NB4 (cell line): ENCODE data around the gene BTBD16.

Experiments used
- CTCF ChIP-seq: IDR thresholded peaks from one replicate; pipeline ENCODE4 v1.5.1; 2012; ENCODE audit warnings: low read depth, low read length
- MAX ChIP-seq: IDR thresholded peaks from 2 replicates; pipeline ENCODE4 v1.6.1; 2011; ENCODE audit warnings: low read depth, low read length
- MYC ChIP-seq: IDR thresholded peaks from 2 replicates; pipeline ENCODE4 v1.6.1; 2011; ENCODE audit warnings: low read depth, low read length
- POLR2A ChIP-seq: IDR thresholded peaks from 2 replicates; pipeline ENCODE4 v1.6.1; 2011; ENCODE audit warnings: mild to moderate bottlenecking; ENCODE audit not compliant: insufficient read length; ENCODE audit errors: extremely low read depth

GRCh38 chr10:122323941-122324675 is 53.0 kb downstream of the BTBD16 start:
- TF ChIP-seq CTCF (no peak), MYC (no peak), POLR2A (no peak), MAX (no peak)
